K562 (cell line): ENCODE results near the gene DPYSL3. TPM values are rescaled to one million over a fixed set of nuclear protein-coding genes. Genes with fewer than 3 reads are reported as not detected.

Experiments
- ATAC-seq: fragments of 200-7000 bp; cut with Tn5 transposase; 3 replicates; pipeline ENCODE4 v1.9.1; 2020; ENCODE audit warnings: moderate library complexity
- BruUV-seq: library from RNA; stranded (reverse); fragments of 400-500 nt; replicated peaks from 2 replicates; lab custom pipeline; 2021; lab: Mats Ljungman, UMichigan
- CTCF ChIA-PET: fragments of 300-600 bp; formaldehyde crosslinking; extraction: SDS; loops from one replicate; lab custom pipeline; 2021; ENCODE audit warnings: low intra/inter-chr PET ratio; lab: Yijun Ruan, JAX
- POLR2A ChIA-PET: fragments of 300-600, 350-650 bp; sonication (Branson Sonifier 250); formaldehyde crosslinking; extraction: SDS; loops from one replicate; lab custom pipeline; 2021; ENCODE audit warnings: antibody characterized with exemption, inconsistent platforms; lab: Yijun Ruan, JAX
- DNase-seq, 4 experiments: peaks; one replicate each; pipeline versions ENCODE4 v3.0.0 to v3.0.0-alpha.2; 2011 to 2018; ENCODE audit warnings: low spot score in 3 of 4, mixed read lengths in 3 of 4; ENCODE audit errors: extremely low read depth in 1 of 4
- FAIRE-seq: peaks from 2 replicates; lab custom pipeline; 2011; peaks lifted over from hg19 to GRCh38; lab: Jason Lieb, UNC
- H2AFZ ChIP-seq: 2 replicates; pipeline ENCODE4 v1.6.0; 2011; ENCODE audit warnings: low read depth, low read length, control low read depth, inconsistent platforms
- H3K27ac ChIP-seq: fragments of 200-600 bp; 3 replicates; pipeline ENCODE4 v1.8.0; 2011; ENCODE audit warnings: low read depth, mild to moderate bottlenecking, control low read depth, inconsistent platforms, low read length, moderate library complexity, mixed read lengths; ENCODE audit errors: extremely low read depth
- H3K27me3 ChIP-seq, 2 experiments: fragments of 300-600 bp in 1 of 2; 2 replicates in 1 of 2; 3 replicates in 1 of 2; pipeline versions ENCODE4 v1.6.0 to v1.8.0; 2011; ENCODE audit warnings: inconsistent platforms in 2 of 2, low read length in 2 of 2, mild to moderate bottlenecking in 1 of 2, mixed read lengths in 1 of 2, moderate library complexity in 1 of 2; ENCODE audit not compliant: control insufficient read depth in 2 of 2, insufficient read depth in 2 of 2
- H3K36me3 ChIP-seq: fragments of 300-600 bp; 3 replicates; pipeline ENCODE4 v1.8.0; 2011; ENCODE audit warnings: mild to moderate bottlenecking, low read length, inconsistent platforms; ENCODE audit not compliant: control insufficient read depth, insufficient read depth
- H3K4me1 ChIP-seq, 2 experiments: fragments of 200-600 bp in 1 of 2; replicated peaks in 1 of 2; 2 replicates in 1 of 2; 3 replicates in 1 of 2; pipeline versions ENCODE4 v1.5.1 to v1.8.0; 2011; ENCODE audit warnings: inconsistent platforms in 2 of 2, low read length in 2 of 2, mild to moderate bottlenecking in 1 of 2, mixed read lengths in 1 of 2, moderate library complexity in 1 of 2; ENCODE audit not compliant: control insufficient read depth in 2 of 2, insufficient read depth in 2 of 2
- H3K4me2 ChIP-seq: 2 replicates; pipeline ENCODE4 v1.6.1; 2011; ENCODE audit warnings: low read length, control low read depth, inconsistent platforms, mixed read lengths; ENCODE audit not compliant: insufficient read depth
- H3K4me3 ChIP-seq: fragments of 200-600 bp; sonication (generic), shearing (Covaris generic); 2 replicates; pipeline ENCODE4 v1.5.1; 2016; ENCODE audit warnings: control low read depth, inconsistent platforms
- H3K79me2 ChIP-seq: fragments of 200-600 bp; 3 replicates; pipeline ENCODE4 v1.8.0; 2011; ENCODE audit warnings: low read length, inconsistent platforms; ENCODE audit not compliant: control insufficient read depth, insufficient read depth
- H3K9ac ChIP-seq, 2 experiments: 2 replicates each; pipeline versions ENCODE4 v1.6.0 to v1.6.1; 2011; ENCODE audit warnings: low read depth in 2 of 2, low read length in 2 of 2, control low read depth in 1 of 2, inconsistent platforms in 1 of 2, mild to moderate bottlenecking in 1 of 2, mixed read lengths in 1 of 2; ENCODE audit not compliant: insufficient read depth in 1 of 2
- H3K9me1 ChIP-seq: one replicate; pipeline ENCODE4 v1.6.0; 2011; ENCODE audit warnings: inconsistent platforms, mild to moderate bottlenecking, low read length, moderate library complexity; ENCODE audit not compliant: control insufficient read depth, insufficient read depth
- H3K9me3 ChIP-seq: replicated peaks from 2 replicates; pipeline ENCODE4 v1.5.1; 2011; ENCODE audit warnings: low read depth, low read length, inconsistent platforms; ENCODE audit not compliant: control insufficient read depth, insufficient read depth
- H4K20me1 ChIP-seq: replicated peaks from 2 replicates; pipeline ENCODE4 v1.6.1; 2011; ENCODE audit warnings: low read length, inconsistent platforms, mixed read lengths; ENCODE audit not compliant: control insufficient read depth, insufficient read depth
- KAT2B ChIP-seq: IDR thresholded peaks from one replicate; pipeline ENCODE4 v1.6.1; 2012; ENCODE audit warnings: low read depth, mild to moderate bottlenecking, control low read depth, inconsistent platforms, low read length, moderate library complexity
- KLF1 ChIP-seq: fragments of 450-650 bp; IDR thresholded peaks from 2 replicates; pipeline ENCODE4 v1.6.1; 2016; ENCODE audit warnings: missing genetic modification characterization, missing compliant biosample characterization
- MCM5 ChIP-seq: fragments of 450-650 bp; IDR thresholded peaks from 2 replicates; pipeline ENCODE4 v1.6.1; 2016; ENCODE audit warnings: low read depth
- NR2F6 ChIP-seq: fragments of 450-650 bp; formaldehyde crosslinking; IDR thresholded peaks from 2 replicates; pipeline ENCODE4 v1.4.0; 2020; ENCODE audit warnings: mild to moderate bottlenecking
- PPARD ChIP-seq: fragments of 250-450 bp; sonication (Bioruptor Pico); IDR thresholded peaks from 2 replicates; pipeline ENCODE4 v1.8.0; 2022; ENCODE audit warnings: inconsistent platforms, mild to moderate bottlenecking, moderate library complexity
- SREBF2 ChIP-seq: sonication (generic); formaldehyde crosslinking; IDR thresholded peaks from 2 replicates; pipeline ENCODE4 v1.4.0; 2020; ENCODE audit warnings: mild to moderate bottlenecking, missing genetic modification reagents
- ZNF165 ChIP-seq: fragments of 250-450 bp; sonication (Bioruptor Pico); IDR thresholded peaks from 2 replicates; pipeline ENCODE4 v1.4.0; 2020; ENCODE audit warnings: borderline replicate concordance
- ZNF384 ChIP-seq: IDR thresholded peaks from 2 replicates; pipeline ENCODE4 v1.6.1; 2012; ENCODE audit warnings: low read depth, low read length, improper control_type of control experiment
- ZNF76 ChIP-seq: fragments of 250-450 bp; sonication (Bioruptor Pico); IDR thresholded peaks from 2 replicates; pipeline ENCODE4 v1.4.0; 2020; ENCODE audit warnings: mild to moderate bottlenecking, moderate library complexity, borderline replicate concordance
- WGBS: fragments of 100-300 bp; shearing (Covaris generic); methylation state at CpG from one replicate; pipeline ENCODE4 v1.1.6; 2016; ENCODE audit warnings: low coverage, mixed read lengths; ENCODE audit not compliant: insufficient coverage; ENCODE audit errors: missing lambda C conversion rate; 5-methylcytosine and 5-hydroxymethylcytosine counted together
- in situ Hi-C: fragments of 300-500 bp; cut with MboI; formaldehyde crosslinking; loops from 4 replicates; pipeline ENCODE4 v1.15.0; 2018; ENCODE audit warnings: inconsistent platforms, mixed read lengths
- intact Hi-C: fragments of 100-400 bp; cut with micrococcal nuclease; formaldehyde crosslinking; loops from 2 replicates; pipeline ENCODE4 v1.14.2; 2022
- polyA plus RNA-seq, 8 experiments: library from polyadenylated mRNA; depleted of rRNA in 4 of 8; stranded (reverse) in 5 of 8; unstranded in 3 of 8; fragments of >200 nt; fragmentation: Nextera tagmentation in 2 of 8; fragmentation: Illumina TruSeq in 1 of 8; extraction: Ambion mirVana in 2 of 8; extraction: Trizol in 1 of 8; gene quantifications; 2 replicates each; pipeline versions ENCODE4 v1.2.1 to v1.2.3, GENCODE V29; 2011 to 2014; ENCODE audit warnings: inconsistent platforms in 1 of 8, missing spikeins in 1 of 8
- total RNA-seq, 7 experiments: library from RNA; depleted of rRNA in 6 of 7; stranded (reverse); fragments of >200 nt in 6 of 7; fragmentation: Illumina TruSeq in 2 of 7; extraction: Trizol in 2 of 7; gene quantifications; 2 replicates each; pipeline versions ENCODE4 v1.2.1 to v1.2.3, GENCODE V29; 2011 to 2021; ENCODE audit warnings: low replicate concordance in 1 of 7
- TF ChIP-seq, protein P1 (sequence below): fragments of 150-350 bp; IDR thresholded peaks from 2 replicates; pipeline ENCODE4 v1.6.1; 2014; ENCODE audit warnings: low read depth, mild to moderate bottlenecking, low read length, borderline replicate concordance
- TF ChIP-seq, protein P2 (sequence below): fragments of 450-650 bp; IDR thresholded peaks from 2 replicates; pipeline ENCODE4 v1.6.1; 2014; ENCODE audit warnings: low read depth, mild to moderate bottlenecking, moderate library complexity, borderline replicate concordance

Gene DPYSL3
- total and polyA plus RNA-seq, 9 of the 15 experiments (the other 6 are each of a cell fraction or from before 2014, with no cell fraction given), result 0.07 to 0.55 TPM; not detected in 7

- CTCF ChIA-PET, result no interaction called here
Measured at GRCh38 chr5:147445917-147446316, 64.0 kb downstream of the DPYSL3 start.

More at GRCh38 chr5:147445917-147446316, 64.0 kb downstream of the DPYSL3 start:
- no peaks in the 10 kb centered on the region for H3K79me2 ChIP-seq
- H3K9me1 ChIP-seq, result no peaks in the 10 kb centered on the region
- no peak for DNase-seq
- no peaks in the 10 kb centered on the region for H3K36me3 ChIP-seq
- H2AFZ ChIP-seq, result no peak overlapping the region
- H3K4me3 ChIP-seq, result no peak overlapping the region
- no peak overlapping the region for H3K4me2 ChIP-seq
- no TSS peak for BruUV-seq
- in situ Hi-C loops, result no loop called here
- no peaks in the 10 kb centered on the region for H3K9me3 ChIP-seq
- ATAC-seq, result no peak
- FAIRE-seq, result no peak
- intact Hi-C loops, result no loop called here
- TF ChIP-seq KAT2B, result no peak
- no peak for TF ChIP-seq NR2F6 (CRISPR knock-in tag)
- no peak for TF ChIP-seq PPARD (CRISPR knock-in tag)
- TF ChIP-seq SREBF2, result no peak
- no peak for TF ChIP-seq ZNF384
- TF ChIP-seq, protein P1, sequence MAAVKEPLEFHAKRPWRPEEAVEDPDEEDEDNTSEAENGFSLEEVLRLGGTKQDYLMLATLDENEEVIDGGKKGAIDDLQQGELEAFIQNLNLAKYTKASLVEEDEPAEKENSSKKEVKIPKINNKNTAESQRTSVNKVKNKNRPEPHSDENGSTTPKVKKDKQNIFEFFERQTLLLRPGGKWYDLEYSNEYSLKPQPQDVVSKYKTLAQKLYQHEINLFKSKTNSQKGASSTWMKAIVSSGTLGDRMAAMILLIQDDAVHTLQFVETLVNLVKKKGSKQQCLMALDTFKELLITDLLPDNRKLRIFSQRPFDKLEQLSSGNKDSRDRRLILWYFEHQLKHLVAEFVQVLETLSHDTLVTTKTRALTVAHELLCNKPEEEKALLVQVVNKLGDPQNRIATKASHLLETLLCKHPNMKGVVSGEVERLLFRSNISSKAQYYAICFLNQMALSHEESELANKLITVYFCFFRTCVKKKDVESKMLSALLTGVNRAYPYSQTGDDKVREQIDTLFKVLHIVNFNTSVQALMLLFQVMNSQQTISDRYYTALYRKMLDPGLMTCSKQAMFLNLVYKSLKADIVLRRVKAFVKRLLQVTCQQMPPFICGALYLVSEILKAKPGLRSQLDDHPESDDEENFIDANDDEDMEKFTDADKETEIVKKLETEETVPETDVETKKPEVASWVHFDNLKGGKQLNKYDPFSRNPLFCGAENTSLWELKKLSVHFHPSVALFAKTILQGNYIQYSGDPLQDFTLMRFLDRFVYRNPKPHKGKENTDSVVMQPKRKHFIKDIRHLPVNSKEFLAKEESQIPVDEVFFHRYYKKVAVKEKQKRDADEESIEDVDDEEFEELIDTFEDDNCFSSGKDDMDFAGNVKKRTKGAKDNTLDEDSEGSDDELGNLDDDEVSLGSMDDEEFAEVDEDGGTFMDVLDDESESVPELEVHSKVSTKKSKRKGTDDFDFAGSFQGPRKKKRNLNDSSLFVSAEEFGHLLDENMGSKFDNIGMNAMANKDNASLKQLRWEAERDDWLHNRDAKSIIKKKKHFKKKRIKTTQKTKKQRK, result no peak
- no peak for TF ChIP-seq MCM5
- TF ChIP-seq, protein P2, sequence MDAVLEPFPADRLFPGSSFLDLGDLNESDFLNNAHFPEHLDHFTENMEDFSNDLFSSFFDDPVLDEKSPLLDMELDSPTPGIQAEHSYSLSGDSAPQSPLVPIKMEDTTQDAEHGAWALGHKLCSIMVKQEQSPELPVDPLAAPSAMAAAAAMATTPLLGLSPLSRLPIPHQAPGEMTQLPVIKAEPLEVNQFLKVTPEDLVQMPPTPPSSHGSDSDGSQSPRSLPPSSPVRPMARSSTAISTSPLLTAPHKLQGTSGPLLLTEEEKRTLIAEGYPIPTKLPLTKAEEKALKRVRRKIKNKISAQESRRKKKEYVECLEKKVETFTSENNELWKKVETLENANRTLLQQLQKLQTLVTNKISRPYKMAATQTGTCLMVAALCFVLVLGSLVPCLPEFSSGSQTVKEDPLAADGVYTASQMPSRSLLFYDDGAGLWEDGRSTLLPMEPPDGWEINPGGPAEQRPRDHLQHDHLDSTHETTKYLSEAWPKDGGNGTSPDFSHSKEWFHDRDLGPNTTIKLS, result no peak
- TF ChIP-seq KLF1 (tag), result no peak
- no peak for TF ChIP-seq ZNF76 (CRISPR knock-in tag)
- TF ChIP-seq ZNF165 (CRISPR knock-in tag), result no peak
- H4K20me1 ChIP-seq, result no peaks in the 10 kb centered on the region
- POLR2A ChIA-PET, result no interaction called here
- no peaks in the 10 kb centered on the region for H3K4me1 ChIP-seq
- H3K27me3 ChIP-seq, result no peaks in the 10 kb centered on the region
- H3K27ac ChIP-seq, result no peak overlapping the region
- no peak overlapping the region for H3K9ac ChIP-seq
- 4% methylated on average over 2 of the region's 2 CpGs for WGBS
